Activated naive CD4-positive, alpha-beta T cell treated with Interleukin-2 at 50 U/mL for 16 hours (primary cell): ENCODE results near the gene SMPD3.
A peak's percentile ranks its signal among the peaks of the same experiment; 100 is the strongest.

ENCODE experiments used
- DNase-seq: peaks from one replicate; pipeline ENCODE4 v3.0.0-alpha.2; 2020

The SMPD3 gene

DNA sequence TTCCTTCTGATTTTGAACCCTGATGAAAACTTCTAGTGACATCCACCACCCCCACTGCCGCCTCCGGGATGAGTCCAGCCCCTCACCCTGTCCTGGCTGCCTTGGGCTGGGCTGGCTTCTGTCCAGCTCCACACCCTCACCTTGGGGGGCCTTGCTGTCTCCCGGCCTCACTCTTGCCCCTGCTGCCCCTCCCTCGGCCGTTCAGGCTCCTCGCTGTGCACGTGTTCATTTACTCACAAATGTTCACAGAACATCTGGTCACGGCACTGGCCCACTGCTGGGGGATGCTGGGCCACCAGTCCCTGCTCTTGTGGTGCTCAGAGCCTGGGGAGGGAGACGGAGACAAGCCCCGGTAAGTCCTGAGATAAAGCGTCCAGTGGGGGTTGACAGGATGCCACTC is 96.8 kb downstream of the SMPD3 start:
- DNase-seq: no peak

DNA sequence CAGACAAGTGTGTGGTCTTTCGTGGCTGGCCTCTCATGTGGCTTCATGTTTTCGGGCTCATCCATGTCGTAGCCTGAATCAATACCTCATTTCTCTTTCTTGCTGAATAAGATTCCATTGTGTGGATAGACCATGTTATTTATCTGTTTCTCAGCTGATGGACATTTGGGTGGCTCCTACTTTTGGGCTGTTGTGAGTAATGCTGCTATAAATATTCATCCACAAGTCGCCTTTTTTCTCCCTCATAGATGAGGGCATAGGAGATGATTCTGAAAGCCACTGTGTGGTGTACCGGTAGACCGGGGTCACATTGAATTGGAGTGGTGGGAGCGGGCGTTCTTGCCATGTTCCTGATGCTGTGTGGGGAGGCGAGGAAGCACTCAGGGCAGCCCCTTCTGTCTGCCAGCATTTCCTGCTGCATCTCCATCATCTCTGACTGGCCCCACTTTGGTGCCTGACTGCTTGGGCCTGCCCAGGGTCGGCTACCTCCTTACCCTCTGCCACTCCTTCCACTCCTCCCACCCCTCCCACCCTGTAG is 97.4 kb downstream of the SMPD3 start:
- no peak for DNase-seq

- DNase-seq: no peak
Observed at GRCh38 chr16:68349838-68350410, 98.4 kb downstream of the SMPD3 start.

- DNase-seq: no peak
Observed at GRCh38 chr16:68348639-68349445, 99.5 kb downstream of the SMPD3 start.

DNA sequence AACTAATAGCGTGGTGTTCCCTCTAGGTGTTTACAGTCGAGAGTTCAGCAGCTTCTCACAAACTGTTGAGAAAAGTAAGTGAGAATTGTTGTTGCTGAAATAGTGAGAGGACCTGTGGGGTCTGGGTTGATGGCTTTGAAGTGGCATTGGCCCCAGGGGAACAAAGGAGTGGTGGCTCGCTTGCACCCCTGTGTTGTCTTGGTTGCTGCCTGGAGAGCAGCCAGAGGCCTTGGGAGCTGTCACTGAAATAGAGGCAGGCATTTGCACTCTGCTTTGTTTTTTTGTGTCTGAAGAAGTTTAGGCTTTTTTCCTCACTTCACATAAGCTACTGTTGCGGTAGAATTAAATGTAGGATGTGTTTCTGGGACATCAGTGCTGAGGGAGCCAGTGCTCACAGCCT is 100.7 kb downstream of the SMPD3 start:
- no peak for DNase-seq

GRCh38 chr16:68346892-68347480 is 101.3 kb downstream of the SMPD3 start:
- no peak for DNase-seq

GRCh38 chr16:68345958-68346635 is 102.2 kb downstream of the SMPD3 start:
- DNase-seq: no peak

DNA sequence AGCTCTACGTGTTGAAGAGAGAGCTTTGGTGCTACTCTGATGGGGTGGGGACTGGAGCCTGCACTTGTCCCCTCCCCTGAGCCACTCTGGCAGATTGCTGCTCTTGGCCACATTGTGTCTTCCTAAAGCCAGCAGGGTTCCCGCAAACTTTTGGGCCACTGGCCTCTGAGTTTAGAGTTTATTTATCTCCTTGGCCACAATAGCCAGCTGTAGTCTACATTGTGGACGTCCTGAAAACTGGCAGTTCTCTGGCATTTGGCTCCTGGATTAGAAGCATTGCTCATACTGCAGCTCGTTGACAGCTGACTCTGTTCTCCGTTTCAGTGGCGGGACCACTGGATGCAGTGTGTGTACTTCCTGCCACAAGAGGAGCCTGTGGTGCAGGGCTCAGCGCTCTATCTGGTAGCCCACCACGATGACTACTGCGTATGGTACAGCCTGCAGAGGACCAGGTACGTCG is 102.9 kb downstream of the SMPD3 start:
- DNase-seq: no peak

DNA sequence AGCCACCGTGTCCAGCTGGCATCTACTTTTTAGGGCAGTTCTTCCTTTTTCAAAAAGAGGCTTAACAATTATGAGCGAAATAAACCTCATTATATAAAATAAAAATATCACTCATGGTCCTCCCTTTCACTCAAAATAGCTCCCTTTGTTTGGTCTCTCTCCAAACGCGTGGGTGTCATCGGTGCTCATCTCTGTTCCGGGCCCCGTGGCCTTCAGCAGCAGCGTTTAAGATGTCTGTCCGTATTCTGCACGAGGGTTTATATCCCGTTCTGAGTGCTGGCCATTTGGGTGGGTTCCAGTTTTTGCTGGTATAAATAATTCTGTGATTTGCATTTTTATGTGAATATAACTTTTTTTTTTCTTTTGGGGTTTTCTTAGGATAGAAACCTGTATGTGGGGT is 104.1 kb downstream of the SMPD3 start:
- no peak for DNase-seq

- no peak for DNase-seq
Observed at GRCh38 chr16:68343137-68343536, 105.2 kb downstream of the SMPD3 start.

GRCh38 chr16:68342620-68343019 is 105.7 kb downstream of the SMPD3 start:
- DNase-seq: no peak

DNA sequence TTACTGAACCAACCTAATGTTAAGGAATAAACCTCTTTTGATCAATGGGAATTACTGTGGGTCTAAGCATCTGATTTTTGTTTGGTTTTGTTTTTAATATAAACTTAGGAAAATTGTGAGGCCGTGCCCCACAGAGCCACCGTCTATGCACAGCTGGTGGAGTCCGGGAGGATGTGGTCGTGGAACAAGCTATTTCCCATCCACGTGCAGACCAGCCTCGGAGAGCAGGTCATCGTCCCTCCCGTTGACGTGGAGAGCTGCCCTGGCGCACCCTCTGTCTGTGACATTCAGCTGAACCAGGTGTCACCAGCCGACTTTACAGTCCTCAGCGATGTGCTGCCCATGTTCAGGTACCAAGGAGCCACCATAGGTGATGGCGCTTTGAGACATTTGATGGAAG is 109.1 kb downstream of the SMPD3 start:
- DNase-seq: no peak

DNA sequence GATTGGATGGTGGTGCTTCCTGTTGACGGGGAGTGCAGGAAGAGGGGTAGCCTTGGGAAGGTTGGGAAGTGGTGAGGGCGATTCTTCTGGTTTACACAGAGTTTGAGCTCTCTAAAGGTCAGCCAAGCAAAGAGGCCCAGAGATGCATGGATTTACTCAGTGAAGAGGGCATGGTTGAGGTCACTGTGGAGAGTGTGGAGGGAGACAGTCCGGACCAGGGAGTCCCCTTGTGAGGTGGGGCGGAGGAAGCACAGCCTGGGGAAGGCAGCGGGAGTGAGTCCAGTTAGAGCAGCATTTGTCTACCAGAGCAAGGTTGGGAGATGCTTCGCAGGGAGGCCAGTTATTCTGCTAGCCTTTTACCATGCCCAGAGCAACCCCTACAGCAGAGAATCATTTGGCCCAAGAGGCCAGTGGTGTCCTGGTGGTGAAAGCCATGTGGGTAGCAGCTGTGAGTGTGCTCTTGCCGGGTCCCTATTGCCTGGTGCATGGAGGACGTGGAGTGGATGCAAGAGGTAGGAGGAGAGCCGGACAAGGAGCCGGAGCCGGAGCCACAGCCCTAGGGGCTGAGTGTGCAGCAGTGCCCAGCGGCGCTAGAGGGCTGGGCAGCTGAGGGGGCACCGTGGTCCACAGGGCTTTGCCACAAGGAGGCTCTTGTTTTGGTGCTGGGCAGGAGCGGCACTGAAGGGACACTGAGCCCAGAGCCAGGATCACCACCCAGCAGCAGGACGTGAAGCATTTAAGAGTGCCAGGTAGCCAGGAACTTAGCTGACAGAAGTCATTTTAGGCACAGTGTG is 109.8 kb downstream of the SMPD3 start:
- DNase-seq: no peak

DNA sequence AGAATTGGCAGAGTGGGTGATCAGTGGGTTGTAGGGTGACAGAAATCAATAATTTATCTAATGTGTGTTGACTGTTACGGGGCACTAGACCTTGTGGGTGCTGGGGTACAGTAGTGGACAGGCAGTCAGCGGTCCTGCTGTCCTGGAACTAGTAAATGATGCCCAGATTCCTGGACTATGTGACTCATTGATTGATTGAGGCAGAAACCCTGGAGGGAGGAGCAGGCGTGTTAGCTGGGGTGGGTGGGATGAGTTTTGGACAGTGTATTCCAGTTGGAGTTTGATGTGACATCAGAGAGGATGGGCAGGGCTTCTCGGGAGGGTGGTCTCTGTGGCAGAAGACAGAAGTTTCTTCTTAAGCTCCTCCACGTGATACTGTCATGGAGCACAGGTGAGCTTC is 113.1 kb downstream of the SMPD3 start:
- DNase-seq: no peak

- DNase-seq: no peak
Observed at GRCh38 chr16:68332411-68333121, 115.7 kb downstream of the SMPD3 start.

DNA sequence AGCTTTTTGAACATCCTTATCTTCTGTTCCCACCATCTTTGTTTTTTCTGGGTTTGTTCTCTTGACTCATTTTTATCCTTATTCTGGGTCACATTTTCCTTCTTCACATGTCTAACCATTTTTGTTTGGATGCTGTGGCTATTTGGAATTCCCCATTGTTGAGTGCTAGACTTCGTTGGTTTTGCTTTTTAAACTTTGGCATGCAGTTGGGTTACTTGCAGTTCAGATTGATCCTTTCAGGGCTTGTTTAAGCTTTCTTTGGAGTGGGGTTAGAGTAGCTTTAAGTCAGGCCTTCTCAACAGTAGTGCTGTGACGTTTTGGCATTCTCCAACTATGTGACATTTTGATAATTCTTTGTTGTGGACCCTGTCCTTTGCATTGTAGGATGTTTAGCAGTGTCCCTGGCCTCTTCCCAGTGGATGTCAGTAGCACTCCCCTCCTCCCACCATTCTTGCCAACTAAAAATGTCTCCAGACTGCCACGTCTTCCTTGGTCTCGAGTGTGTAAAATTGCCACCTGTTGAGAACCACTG is 116.4 kb downstream of the SMPD3 start:
- no peak for DNase-seq

DNA sequence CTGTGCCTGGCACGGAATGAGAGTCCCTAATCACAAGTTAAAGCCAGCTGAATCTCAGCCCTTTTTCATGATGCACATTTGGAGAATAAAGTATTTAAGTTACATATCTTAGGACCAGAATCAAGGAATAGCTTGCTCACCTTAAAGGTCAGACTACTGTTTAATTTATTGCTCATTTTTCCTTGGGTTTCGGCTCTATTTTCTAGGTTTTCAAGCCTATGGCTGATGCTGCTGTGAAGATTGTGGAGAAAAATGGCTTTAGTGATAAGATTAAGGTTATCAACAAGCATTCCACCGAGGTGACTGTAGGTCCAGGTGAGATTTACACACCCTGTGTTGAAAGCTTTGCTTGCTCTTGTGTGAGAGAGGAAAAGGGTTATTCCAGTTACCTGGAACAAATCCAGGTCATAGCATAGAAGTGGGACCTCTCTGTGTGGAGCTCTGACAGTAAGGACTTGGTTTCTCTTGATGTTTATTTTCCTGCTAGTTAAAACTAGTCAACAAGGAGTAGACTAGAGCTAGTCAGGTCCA is 119.4 kb downstream of the SMPD3 start:
- DNase-seq: no peak

DNA sequence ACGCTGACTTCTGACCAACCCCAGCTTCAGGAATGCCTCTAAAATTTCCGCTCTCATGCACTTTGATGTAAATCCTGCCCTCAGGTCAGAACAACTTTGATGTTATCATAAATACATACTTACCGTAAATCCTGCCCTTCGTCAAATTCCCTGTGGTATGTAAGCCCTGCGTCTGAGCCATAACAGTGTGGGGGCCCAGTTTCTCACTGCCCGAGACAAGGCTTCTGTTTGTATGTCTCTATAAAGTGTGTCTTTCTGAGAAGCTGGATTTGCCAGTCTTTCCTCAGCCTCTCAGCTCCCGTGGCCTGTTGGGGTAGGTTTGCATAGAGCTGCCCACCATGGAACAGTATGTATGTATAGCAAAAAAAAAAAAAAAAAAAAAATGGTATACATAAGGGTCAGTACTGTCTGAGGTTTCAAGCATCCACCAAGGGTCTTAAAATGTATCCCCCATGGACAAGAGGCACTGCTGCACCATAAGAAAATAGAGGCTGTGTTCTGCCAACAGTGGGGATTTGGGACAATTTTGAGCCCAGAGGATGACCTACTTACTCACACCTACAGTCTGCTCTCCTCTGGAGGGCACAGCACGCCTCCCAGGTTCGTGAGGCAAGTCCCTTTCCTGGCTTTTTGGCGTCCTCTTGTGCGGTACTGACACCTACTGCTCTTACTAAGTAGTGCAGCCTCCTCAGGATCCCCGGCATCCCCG is 120.0 kb downstream of the SMPD3 start:
- peak; percentile 79 for DNase-seq

- no peak for DNase-seq
Observed at GRCh38 chr16:68324780-68325357, 123.4 kb downstream of the SMPD3 start.

DNA sequence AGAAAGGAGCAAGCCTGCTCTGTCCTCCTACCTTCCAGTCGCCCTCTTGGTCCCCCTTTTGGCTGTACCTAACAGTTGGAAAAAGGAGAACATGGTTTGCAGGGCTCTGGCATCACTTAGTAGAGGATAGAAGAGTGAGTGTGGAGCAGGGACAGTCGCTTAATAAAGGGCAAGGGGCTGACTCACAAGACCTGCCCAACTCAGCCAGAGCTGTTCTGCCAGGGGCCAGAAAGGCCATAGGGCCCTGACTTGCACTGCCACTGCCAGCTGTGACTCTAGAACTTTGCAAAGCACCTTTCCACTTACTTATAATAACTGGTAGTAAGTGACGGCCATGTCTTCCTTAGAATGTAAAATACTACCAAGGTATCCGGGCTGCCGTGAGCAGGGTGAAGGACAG is 124.0 kb downstream of the SMPD3 start:
- no peak for DNase-seq
